ENCODE measurements around the gene TUBA8. TPM values are rescaled to one million over a fixed set of nuclear protein-coding genes. Genes with fewer than 3 reads are reported as not detected.
"Not testable (repeated sequence)": the region's sequence is repeated elsewhere in the genome, so short reads cannot be mapped to it uniquely, and the experiment has no call there.

The TUBA8 gene
- total RNA-seq, 2 donors from 2014 or later, result 2.3 to 27.0 TPM

DNA sequence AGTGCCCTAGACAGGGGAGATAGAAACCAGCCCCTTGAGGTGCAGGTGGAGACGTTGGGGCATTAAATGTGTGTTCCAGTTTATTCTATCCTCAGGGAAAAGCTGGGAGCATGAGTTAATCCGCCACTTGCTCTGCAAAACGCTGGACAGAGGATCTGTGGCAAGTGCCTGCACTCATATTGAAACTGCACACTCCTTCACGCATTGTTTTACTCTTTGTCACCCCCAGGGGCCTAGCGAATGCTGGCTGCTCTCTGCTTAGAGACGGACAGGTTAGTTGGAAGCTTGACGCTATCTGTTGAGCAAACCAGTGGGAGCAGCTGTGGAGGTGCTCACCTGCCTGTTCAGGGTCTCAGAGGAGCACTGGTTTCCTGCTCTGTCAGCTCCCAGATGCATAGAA is 53.2 kb downstream of the TUBA8 start:
- not testable (repeated sequence) for H3K4me1 Mint-ChIP-seq; H3K4me3 Mint-ChIP-seq; H3K27ac Mint-ChIP-seq; H3K27me3 Mint-ChIP-seq; H3K9me3 ChIP-seq (ENCODE audit: control insufficient read depth, low read length, poor library complexity, severe bottlenecking); H3K36me3 Mint-ChIP-seq (ENCODE audit: low read depth); DNase-seq; ATAC-seq

DNA sequence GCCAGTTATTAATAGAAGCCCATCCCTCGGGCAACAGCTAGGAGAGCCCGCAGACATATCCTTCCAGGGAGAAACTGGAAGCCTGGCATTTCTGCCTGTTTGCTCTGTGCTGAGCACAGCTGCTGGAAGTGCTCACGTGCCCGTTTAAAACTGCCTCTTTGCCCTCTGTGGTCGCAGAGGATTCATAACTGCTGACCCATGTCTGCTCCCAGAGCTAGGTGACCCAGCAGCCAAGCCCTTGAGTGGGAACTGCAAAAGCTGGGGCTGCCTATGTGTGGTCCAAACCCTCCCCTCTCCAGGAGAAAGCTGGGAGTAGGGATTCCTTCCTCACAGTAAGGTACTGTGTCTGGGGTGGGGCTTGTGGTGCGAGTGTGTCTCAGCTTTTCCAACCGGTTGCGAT is 54.0 kb downstream of the TUBA8 start:
- not testable (repeated sequence) for H3K36me3 Mint-ChIP-seq (ENCODE audit: low read depth); DNase-seq; ATAC-seq; H3K9me3 ChIP-seq (ENCODE audit: control insufficient read depth, low read length, poor library complexity, severe bottlenecking); H3K27me3 Mint-ChIP-seq; H3K4me3 Mint-ChIP-seq; H3K27ac Mint-ChIP-seq; H3K4me1 Mint-ChIP-seq

DNA sequence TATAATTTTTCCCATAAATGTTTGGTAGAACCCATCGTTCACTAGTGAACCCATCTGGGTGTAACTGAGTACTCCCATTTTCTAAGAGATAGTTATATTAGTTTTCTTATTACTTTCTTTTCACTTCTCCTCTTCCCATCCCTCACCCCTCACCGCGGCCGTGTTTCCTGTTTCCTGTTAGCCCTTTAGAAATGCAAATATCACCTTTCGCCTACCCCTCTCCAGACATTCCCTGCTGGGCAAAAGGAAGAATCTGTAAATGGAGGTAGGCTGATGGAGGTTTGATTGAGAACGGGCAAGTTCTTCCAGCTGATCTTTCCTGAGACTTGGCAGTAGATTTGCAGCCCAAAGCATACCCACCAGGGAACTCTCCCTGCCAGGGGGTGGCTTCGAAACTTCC is 54.7 kb downstream of the TUBA8 start:
- not testable (repeated sequence) for H3K9me3 ChIP-seq (ENCODE audit: control insufficient read depth, low read length, poor library complexity, severe bottlenecking); H3K27ac Mint-ChIP-seq; H3K4me3 Mint-ChIP-seq; ATAC-seq; H3K36me3 Mint-ChIP-seq (ENCODE audit: low read depth); H3K4me1 Mint-ChIP-seq; DNase-seq; H3K27me3 Mint-ChIP-seq

DNA sequence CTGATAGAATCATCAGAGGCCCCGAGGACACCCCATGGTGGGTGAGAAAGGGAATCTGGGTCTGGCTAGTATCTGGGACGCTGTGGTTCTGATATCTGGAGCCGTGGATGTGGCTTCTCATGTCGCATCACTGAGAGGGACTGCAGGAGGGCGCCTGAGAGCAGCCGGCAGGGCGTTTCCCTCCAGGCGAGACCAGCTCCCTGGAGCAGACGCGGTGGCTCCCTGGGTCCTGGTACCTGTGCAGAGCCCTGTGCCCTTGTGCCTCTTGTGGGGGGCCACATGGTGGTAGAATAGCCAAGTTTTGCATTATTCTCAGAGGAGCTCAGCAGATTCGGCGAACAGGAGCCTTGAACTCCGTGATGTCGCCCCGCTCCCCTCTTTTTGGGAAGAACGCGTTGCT is 59.7 kb downstream of the TUBA8 start:
- not testable (repeated sequence) for H3K36me3 Mint-ChIP-seq (ENCODE audit: low read depth); ATAC-seq; H3K4me1 Mint-ChIP-seq; DNase-seq; H3K9me3 ChIP-seq (ENCODE audit: control insufficient read depth, low read length, poor library complexity, severe bottlenecking); H3K27me3 Mint-ChIP-seq; H3K27ac Mint-ChIP-seq; H3K4me3 Mint-ChIP-seq

DNA sequence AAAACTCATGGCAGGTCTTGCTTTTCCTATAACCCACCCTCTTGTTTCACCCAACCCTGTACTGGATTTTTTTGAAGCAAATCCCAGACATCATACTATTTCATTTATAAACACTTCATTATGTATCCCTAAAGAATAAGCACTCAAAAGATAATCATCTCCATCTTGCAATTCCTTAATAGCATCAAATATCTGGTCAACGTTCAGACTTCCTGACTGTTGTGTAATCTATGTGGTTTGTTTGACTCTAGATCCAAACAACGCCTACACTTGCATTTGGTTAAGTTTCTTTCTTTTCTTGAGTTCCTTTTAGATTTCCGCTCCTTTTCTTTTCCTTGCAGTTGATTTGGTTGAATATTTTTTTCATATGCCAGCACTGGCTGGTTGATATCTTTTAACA is 61.6 kb downstream of the TUBA8 start:
- H3K27ac Mint-ChIP-seq; DNase-seq; ATAC-seq; H3K9me3 ChIP-seq (ENCODE audit: control insufficient read depth, low read length, poor library complexity, severe bottlenecking); H3K4me1 Mint-ChIP-seq; H3K4me3 Mint-ChIP-seq; H3K36me3 Mint-ChIP-seq (ENCODE audit: low read depth); H3K27me3 Mint-ChIP-seq: not testable (repeated sequence)

DNA sequence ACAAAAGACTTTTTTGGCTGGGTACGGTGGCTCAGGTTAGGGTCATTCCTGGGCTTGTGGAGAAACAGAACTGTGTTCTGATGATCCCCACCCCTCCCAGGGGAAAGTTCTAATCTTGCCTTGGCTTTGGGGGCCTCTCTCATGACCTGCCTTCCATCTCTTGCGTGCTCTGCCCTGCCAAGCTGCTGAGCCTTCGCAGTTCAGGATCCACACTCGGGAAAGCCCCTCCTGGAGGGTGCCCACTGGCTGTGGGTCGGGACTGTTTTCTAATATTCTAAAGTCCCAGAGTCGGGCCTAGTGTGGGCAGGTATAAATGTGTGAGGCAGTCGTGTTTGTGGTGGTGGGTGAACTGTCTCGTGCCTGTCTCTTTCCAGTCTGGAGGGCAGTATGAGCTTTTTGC is 62.2 kb downstream of the TUBA8 start:
- not testable (repeated sequence) for H3K4me3 Mint-ChIP-seq; H3K27ac Mint-ChIP-seq; H3K9me3 ChIP-seq (ENCODE audit: control insufficient read depth, low read length, poor library complexity, severe bottlenecking); H3K36me3 Mint-ChIP-seq (ENCODE audit: low read depth); H3K4me1 Mint-ChIP-seq; DNase-seq; H3K27me3 Mint-ChIP-seq; ATAC-seq

DNA sequence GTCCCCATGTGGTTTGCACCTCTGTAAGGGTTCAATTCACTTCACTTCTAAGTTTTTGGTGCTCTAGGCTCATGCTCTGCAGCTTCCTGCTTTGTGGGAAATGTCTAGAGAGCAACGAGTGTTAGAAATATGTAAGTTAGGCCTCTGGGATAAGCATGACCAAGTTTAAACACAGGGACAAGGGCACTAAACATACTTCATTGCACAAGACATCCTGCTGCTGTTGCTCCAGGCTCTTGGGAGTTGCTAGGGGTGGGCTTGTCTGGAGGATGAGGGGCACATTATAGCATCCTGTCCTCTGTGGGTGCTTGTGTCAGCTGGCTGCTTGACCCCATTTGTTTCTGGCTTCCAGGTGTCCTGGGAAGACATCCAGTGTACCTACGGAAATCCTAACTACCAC is 62.8 kb downstream of the TUBA8 start:
- H3K27ac Mint-ChIP-seq; H3K4me1 Mint-ChIP-seq; H3K36me3 Mint-ChIP-seq (ENCODE audit: low read depth): not testable (repeated sequence)

More for the DNA sequence above, 62.8 kb downstream of the TUBA8 start:
- H3K4me3 Mint-ChIP-seq; H3K27me3 Mint-ChIP-seq; ATAC-seq; H3K9me3 ChIP-seq (ENCODE audit: control insufficient read depth, low read length, poor library complexity, severe bottlenecking); DNase-seq: not testable (repeated sequence)

Other genes with a start within 250 kb of the TUBA8 start
- 10 to 100 TPM; 28.9 to 37.0 TPM for gene MICAL3, start 86.2 kb upstream of the TUBA8 start, total RNA-seq
- 10 to 100 TPM; 28.4 to 37.3 TPM for gene PEX26, start 32.8 kb upstream of the TUBA8 start, total RNA-seq
- 1 to 10 TPM; 2.1 to 3.2 TPM for gene USP18, start 39.4 kb downstream of the TUBA8 start, total RNA-seq